GM18858 (cell line): ENCODE measurements around the gene CES2.

Experiments
- ATAC-seq: cut with Tn5 transposase; IDR thresholded peaks from one replicate; pipeline ENCODE4 v1.9.1; 2021; ENCODE audit not compliant: unreplicated experiment

CES2 gene

GRCh38 chr16:66902648-66903543, 32.4 kb upstream of the CES2 start:
- no peak for ATAC-seq

DNA sequence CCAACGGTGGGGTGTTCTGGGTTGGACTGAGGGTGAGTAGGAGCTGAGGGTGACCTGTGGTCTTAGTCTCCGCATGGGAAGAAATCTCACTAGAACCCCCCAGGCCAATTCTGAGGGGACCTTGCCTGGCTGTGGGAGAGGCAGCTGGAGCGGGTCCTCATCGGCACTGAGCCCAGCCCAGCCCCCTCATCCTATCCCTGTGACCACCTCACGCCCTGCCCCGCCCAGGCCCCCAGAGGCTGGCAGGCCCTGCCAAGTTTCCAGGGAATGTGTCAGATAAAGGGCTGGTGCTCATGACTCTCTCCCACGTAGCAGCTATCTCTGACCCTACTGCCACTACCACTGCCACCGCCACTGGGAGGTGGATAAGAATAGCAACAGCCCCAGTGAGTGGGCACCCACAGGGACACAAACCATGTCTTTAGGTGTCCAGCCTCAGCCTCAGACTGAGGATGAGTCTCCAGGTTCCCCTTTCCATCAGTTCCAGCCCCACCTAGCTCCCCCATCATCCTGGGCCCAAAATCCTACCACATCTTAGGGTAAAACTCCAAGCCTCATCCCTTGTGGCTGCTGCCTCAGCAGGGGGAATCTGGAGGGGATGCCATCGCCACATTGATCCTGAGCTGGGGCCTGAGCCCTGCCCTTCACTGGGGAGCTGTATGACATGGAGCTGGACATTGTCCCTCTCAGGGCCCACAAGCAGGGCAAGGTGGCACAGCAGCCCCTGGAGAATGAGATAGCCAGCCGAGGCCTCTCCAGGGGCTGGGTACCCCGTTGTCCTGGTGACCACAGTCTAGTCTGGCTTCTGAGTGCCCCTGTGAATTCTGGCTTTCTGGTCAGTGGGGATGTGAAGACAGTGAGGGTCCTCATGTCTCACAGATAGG, 31.5 kb upstream of the CES2 start:
- ATAC-seq: no peak

- ATAC-seq: no peak
These were observed 30.9 kb upstream of the CES2 start for GRCh38 chr16:66904428-66904845.

DNA sequence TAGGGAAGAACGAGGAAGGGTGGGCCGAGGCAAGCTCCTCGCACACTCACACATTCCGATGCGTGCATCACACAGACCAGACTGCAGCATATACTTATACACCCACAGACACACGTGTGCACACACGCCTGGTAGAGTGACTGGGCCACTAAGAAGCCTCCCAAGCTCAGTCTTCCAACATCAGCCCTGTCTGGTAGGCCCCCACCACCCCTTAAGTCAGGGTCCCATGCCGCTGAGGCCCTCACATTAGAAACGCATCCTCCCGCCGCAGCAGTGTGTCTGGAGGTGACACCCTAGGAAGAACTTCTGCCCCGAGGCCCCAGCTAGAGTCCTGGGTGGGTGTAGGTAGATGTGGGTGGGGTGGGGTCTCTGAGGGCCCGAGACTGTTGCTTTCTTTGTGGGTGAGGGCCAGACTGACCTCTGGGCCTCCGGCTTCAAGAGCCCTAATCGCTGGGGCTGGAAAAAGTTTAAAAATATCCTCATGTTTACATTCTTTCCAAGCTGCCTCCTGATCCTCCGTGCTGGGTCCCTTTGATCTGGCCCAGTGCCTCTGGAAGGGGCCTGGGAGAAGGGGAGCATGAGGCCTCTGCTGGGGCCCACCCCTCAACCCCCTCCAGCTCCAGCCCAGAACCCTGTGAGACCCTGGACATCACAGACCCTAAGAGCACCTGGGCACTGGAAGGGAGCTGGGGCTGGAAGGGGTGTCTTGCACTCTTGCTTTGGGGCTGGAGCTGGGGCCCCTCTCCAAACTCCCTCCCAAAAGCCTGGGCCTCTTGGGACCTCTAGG, 30.3 kb upstream of the CES2 start:
- ATAC-seq: no peak

DNA sequence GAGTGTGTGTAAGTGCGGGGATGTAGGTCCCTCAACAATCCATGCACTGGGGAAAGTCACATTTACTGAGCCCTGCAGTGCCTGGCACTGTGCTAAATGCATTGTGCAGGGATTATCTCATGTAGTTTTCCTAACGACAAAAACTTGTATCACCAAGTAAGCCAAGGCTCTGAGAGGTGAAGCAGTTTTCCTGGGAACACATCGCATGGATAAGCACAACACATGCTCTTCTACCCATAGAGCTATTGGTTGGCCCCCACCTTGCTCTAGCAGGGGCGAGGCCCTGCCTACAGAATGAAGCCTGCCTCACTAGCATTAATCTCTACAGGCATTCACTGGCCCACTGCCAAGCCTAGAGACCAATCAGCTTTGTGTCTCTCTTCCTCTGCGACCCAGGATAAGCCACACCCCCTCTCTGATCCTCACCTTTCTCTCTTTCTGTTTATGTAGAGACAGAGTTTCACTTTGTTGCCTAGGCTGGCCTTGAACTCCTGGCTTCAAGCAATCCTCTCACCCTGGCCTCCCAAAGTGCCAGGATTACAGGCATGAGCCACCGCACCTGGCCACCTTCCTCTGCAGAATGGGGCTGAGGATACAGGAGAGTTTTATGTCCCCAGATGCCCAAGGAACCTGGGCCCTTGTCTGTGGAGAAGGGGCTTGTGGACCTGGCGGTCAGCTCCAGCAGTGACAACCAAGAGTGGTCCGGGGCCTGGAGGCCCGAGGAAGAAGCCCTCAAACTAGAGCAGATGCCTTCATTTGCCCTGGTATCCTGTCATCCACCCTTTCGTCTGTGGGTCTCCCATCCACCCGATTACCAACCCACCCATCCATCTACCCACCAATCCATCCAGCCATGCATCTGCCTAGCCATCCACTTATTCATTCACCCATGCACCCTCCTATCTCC, 29.4 kb upstream of the CES2 start:
- no peak for ATAC-seq

DNA sequence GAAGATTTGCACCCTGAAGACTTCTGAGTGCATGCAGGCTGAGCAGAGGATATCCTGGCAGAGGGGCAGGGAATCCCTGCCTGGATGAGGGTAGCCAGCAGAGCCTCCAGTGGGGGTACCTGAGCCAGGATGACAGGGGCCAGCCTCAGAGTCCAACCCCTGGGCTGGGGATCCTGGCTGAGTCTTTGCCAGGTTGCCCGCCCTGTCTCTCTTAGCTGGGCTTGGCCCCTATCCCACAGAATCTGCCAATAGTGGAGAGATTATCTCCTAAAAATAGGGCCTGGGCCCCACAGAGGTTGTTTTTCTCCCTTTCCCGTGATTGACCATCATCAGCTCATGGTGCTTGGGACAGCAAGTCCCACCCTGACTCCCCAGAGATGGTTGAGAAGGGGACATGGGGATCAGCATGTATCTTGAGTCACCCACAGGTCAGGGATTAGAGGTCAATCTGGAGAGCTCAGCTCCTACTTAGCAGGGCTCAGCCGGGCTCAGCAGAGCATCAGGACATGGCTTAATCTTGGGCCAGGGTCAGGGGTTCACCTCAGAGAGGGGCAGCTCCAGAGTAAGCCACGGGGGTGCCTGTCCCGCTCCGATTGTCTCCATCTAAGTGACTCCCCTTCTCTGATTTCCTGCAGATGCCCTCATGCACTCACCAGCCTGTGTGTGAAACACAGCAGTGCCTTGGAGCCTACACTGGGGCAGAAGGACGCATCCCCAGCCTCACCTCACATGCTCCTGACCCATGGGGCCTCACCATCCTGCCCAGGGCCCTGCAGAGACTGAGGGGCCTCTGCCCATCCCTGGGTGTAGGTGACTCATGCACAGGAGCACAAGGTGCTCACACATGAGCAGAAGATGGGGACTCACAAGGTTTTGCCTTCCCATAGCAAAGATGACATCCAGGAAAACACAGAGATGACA, 28.1 kb upstream of the CES2 start:
- ATAC-seq: no peak

GRCh38 chr16:66908116-66908515, 27.2 kb upstream of the CES2 start:
- no peak for ATAC-seq

DNA sequence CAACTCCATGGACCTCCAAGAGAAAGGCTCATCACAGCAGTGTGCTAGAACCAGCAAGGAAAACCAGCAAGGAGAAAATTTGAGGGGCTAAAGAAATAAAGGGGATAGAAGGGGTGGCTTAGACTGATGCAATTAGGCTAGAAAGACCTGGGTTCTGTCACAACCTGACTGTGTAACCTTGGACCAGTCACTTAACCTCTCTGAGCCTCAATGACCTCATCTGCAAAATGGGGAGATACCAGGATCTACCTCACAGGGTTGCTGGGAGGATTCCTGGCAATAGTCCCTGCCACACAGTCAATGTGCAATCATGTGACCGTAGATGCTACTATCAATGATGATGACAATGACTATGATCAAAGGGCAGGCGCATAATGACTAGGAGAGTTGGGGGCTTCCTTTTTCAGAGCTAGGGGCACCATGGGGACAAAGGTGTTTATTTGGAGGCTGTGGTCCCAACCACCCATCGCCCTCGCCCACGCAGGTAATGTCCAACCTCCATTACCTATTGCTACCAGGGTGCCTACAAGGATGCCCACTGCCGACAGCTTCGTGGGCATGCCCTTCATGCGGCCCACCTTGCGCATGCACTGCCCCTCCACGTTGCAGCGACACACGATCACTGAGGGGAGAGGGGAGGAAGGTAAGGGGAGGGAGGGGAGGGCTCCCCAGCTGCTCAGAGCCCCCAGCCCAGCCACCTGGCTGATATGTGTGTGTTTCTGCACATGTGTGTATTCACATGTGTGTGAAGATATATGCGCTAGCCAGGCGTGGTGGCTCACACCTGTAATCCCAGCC, 26.4 kb upstream of the CES2 start:
- ATAC-seq: no peak

GRCh38 chr16:66910175-66910940, 25.0 kb upstream of the CES2 start:
- no peak for ATAC-seq

- no peak for ATAC-seq
These were observed 24.2 kb upstream of the CES2 start for GRCh38 chr16:66911112-66911511.

DNA sequence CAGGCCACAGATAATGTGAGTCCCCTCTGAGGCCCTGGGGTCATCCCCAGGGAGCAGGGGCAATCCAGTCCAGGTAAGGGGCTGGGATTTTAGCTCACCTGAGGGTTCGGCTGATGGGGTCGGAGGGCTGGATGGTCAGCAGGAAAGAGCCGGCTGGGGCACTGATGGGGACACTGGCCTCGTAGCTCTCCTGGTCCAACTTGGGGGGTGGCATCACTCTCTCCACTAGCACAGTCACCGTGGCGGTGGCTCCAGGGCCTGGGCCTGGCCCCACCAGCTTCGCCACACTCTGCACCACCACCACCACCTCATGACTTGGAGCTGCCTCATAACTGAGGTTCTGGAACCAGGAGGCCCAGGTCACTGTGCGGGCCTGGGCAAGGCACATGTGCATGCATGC, 23.5 kb upstream of the CES2 start:
- ATAC-seq: no peak

GRCh38 chr16:66913081-66913480, 22.2 kb upstream of the CES2 start:
- ATAC-seq: no peak

GRCh38 chr16:66913711-66914110, 21.6 kb upstream of the CES2 start:
- ATAC-seq: no peak

GRCh38 chr16:66914541-66914940, 20.8 kb upstream of the CES2 start:
- ATAC-seq: no peak

DNA sequence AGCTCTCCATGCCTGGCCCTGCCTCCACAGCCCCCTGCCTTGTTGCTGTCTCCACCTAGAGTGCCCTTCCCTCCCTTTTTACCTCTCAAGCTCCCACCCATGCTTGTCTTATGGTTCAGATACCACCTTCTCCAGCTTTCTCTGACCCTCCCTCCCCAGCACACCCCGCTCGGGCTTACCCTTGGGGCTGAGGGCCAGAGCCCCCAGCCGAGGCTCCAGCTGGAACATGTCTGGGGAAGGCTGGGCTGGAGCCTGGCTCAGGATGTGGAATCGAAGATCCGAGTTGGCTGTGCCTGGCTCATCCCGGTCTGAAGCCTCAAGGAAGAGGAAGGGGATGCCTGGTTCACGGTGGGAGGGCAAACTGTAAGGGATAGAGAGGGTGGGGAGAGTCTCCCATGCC, 20.3 kb upstream of the CES2 start:
- ATAC-seq: no peak

GRCh38 chr16:66916518-66916917, 18.8 kb upstream of the CES2 start:
- ATAC-seq: no peak

DNA sequence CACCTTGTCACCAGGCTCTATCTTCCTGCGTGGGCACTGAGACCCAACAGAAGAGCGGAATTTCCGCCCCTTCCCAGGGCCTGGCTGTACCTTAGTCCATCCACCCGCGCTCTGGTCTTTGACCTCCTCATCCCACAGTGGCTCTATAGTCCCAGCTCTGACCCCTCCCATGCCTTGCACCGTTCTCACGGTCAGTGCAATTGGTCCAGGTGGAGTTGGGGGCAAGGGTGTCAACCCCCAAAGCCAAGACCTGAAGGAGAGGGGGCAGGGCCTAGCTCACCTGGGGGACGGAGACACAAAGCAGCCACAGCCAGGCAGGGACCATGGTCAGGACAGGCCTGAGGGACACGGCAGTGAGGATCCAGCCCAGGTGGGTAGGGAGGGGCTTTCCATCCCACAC, 17.6 kb upstream of the CES2 start:
- no peak for ATAC-seq

GRCh38 chr16:66918355-66918754, 17.0 kb upstream of the CES2 start:
- ATAC-seq: no peak
